Karpas-422 (cell line): ENCODE data around the gene SPAM1. TPM values are rescaled to one million over a fixed set of nuclear protein-coding genes. Genes with fewer than 3 reads are reported as not detected.

Experiments
- DNase-seq: peaks from one replicate; pipeline ENCODE4 v3.0.0-alpha.2; 2015
- H2AFZ ChIP-seq: fragments of 200-600 bp; sonication (generic); 2 replicates; pipeline ENCODE4 v1.6.1; 2014; ENCODE audit warnings: antibody characterized with exemption, low read length, mixed read lengths
- H3K27ac ChIP-seq: fragments of 200-600 bp; sonication (generic); 2 replicates; pipeline ENCODE4 v1.5.1; 2014; ENCODE audit warnings: mild to moderate bottlenecking, low read length, moderate library complexity
- H3K27me3 ChIP-seq: fragments of 200-600 bp; sonication (generic); 2 replicates; pipeline ENCODE4 v1.6.1; 2014; ENCODE audit warnings: low read length, mixed read lengths
- H3K36me3 ChIP-seq: fragments of 200-600 bp; sonication (generic); 2 replicates; pipeline ENCODE4 v1.6.1; 2014; ENCODE audit warnings: low read length, mixed read lengths; ENCODE audit not compliant: insufficient read depth
- H3K4me1 ChIP-seq: fragments of 200-600 bp; sonication (generic); 2 replicates; pipeline ENCODE4 v1.6.1; 2014; ENCODE audit warnings: mild to moderate bottlenecking, low read length, mixed read lengths
- H3K4me2 ChIP-seq: fragments of 200-600 bp; sonication (generic); 2 replicates; pipeline ENCODE4 v1.6.1; 2014; ENCODE audit warnings: low read length, low read depth, mild to moderate bottlenecking; ENCODE audit not compliant: poor library complexity, severe bottlenecking
- H3K4me3 ChIP-seq: fragments of 200-600 bp; sonication (generic); 2 replicates; pipeline ENCODE4 v1.5.1; 2014; ENCODE audit warnings: mild to moderate bottlenecking, antibody characterized with exemption, low read length, mixed read lengths
- H3K79me2 ChIP-seq: fragments of 200-600 bp; sonication (generic); 2 replicates; pipeline ENCODE4 v1.6.1; 2014; ENCODE audit warnings: mild to moderate bottlenecking, low read length, mixed read lengths
- H3K9ac ChIP-seq: fragments of 200-600 bp; sonication (generic); 2 replicates; pipeline ENCODE4 v1.6.0; 2014; ENCODE audit warnings: low read length
- H3K9me2 ChIP-seq: fragments of 200-600 bp; sonication (generic), shearing (Covaris generic); replicated peaks from 2 replicates; pipeline ENCODE4 v1.6.0; 2014; ENCODE audit warnings: mild to moderate bottlenecking, low read length, moderate library complexity; ENCODE audit not compliant: insufficient read depth
- H3K9me3 ChIP-seq: fragments of 300-700, 200-600 bp; sonication (generic); 2 replicates; pipeline ENCODE4 v1.6.1; 2014; ENCODE audit warnings: low read length, mixed read lengths
- H4K20me1 ChIP-seq: fragments of 200-600 bp; sonication (generic); 2 replicates; pipeline ENCODE4 v1.6.1; 2014; ENCODE audit warnings: mild to moderate bottlenecking, antibody characterized with exemption, low read length, low read depth; ENCODE audit not compliant: insufficient read depth
- total RNA-seq: library from RNA; depleted of rRNA; stranded (reverse); fragments of >200 nt; shearing (Covaris generic); gene quantifications from 2 replicates; pipeline ENCODE4 v1.2.3, GENCODE V29; 2014; ENCODE audit warnings: low replicate concordance; rRNA removed

The SPAM1 gene
- total RNA-seq, 1 experiment from 2014 or later = not detected

- no peaks in the 10 kb centered on the region for H3K36me3 ChIP-seq
- H4K20me1 ChIP-seq = no peaks in the 10 kb centered on the region
- no peak overlapping the region for H3K27ac ChIP-seq
- no peak overlapping the region for H2AFZ ChIP-seq
- H3K9me2 ChIP-seq = no peaks in the 10 kb centered on the region
- no peaks in the 10 kb centered on the region for H3K79me2 ChIP-seq
- H3K27me3 ChIP-seq = no peaks in the 10 kb centered on the region
- no peaks in the 10 kb centered on the region for H3K4me1 ChIP-seq
- no peak overlapping the region for H3K9ac ChIP-seq
- no peak overlapping the region for H3K4me2 ChIP-seq
- DNase-seq = no peak
- H3K4me3 ChIP-seq = no peak overlapping the region
- no peaks in the 10 kb centered on the region for H3K9me3 ChIP-seq
Observed at GRCh38 chr7:124009321-124009720, 84.3 kb downstream of the SPAM1 start.

Other genes starting within 250 kb of the SPAM1 start
- 7.1 and 12.1 TPM in 2 replicates for gene WASL, start 176.2 kb upstream of the SPAM1 start, total RNA-seq
- gene HYAL4, start 80.1 kb upstream of the SPAM1 start, total RNA-seq = not detected in 2 replicates
- not detected in 2 replicates for gene TMEM229A, start 107.8 kb downstream of the SPAM1 start, total RNA-seq